SH-SY5Y (cell line): ENCODE measurements around the gene INPP4B.

ENCODE experiments used
- GATA2 ChIP-seq: IDR thresholded peaks from 2 replicates; pipeline ENCODE4 v1.6.1; 2011; ENCODE audit warnings: mild to moderate bottlenecking, low read depth, low read length
- GATA3 ChIP-seq: IDR thresholded peaks from 2 replicates; pipeline ENCODE4 v1.6.1; 2011; ENCODE audit warnings: low read depth, mild to moderate bottlenecking, low read length, moderate library complexity

DNA sequence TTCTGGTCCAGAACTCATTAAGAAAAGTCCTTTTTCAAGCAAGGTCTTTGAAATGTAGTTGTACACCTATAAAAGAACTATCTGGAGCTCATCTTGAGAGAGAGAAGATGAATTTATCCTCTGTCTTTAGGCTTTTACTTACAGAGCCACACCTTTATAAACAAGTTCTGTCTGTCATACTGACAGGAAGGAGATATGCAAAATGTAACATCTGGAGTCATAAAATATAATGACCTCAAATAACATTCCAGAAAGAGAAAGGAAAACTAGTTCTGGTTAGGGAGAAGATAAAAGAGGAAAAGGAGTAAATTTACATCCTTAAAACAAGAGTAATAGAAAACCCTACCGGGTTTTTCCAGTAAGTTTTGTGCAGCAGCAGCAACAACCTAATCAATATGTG is 1.3 kb downstream of the INPP4B start:
- TF ChIP-seq GATA3 = no peak
- no peak for TF ChIP-seq GATA2
